ENCODE results near the gene FAAP24. TPM values are rescaled to one million over a fixed set of nuclear protein-coding genes. Genes with fewer than 3 reads are reported as not detected.

The FAAP24 gene
- polyA plus RNA-seq, 1 donor (not counting 4 experiments of a cell fraction or from before 2014, with no cell fraction given), result 3.3 TPM

DNA sequence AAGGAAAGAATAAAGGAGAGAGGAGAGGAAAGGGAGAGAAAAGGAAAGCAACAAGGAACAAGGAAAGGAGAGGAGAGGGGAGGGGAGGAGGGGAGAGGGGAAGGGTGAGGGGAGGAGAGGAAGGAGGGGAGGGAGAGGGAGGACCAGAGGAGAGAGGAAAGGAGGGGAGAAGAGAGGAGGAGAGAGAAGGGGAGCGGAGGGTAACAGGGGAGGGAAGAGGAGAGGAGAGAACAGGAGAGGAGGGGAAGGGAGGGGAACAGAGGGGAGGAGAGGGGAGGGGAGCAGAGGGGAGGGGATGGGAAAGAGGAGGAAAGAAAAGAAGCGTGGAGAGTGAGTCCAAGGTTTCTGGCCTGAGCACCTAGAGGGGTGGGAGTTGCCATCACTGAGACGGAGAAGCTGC lies 26.7 kb downstream of the FAAP24 start:
- Histone ChIP-seq H3K36me3 (ENCODE audit: control insufficient read depth in 2 of 2, extremely low read depth in 1 of 2, insufficient read depth in 2 of 2, low read length in 2 of 2) (peaks cover 0 to 3% of the 10 kb centered on the region in 2 experiments), H3K4me2 (ENCODE audit: control insufficient read depth, extremely low read depth, insufficient read depth, low read depth, low read length) (no peak overlapping the region), H3K79me2 (ENCODE audit: control insufficient read depth, insufficient read depth, low read length) (no peaks in the 10 kb centered on the region), H3K9me1 (ENCODE audit: control insufficient read depth, extremely low read depth, insufficient read depth, low read length) (no peaks in the 10 kb centered on the region), H3K27ac (ENCODE audit: control insufficient read depth, insufficient read depth, low read length) (no peak overlapping the region), H3K4me1 (ENCODE audit: control insufficient read depth, extremely low read depth, insufficient read depth, low read length) (no peaks in the 10 kb centered on the region), H3K4me3 (ENCODE audit: control insufficient read depth in 2 of 3, extremely low read depth in 1 of 3, insufficient read depth in 2 of 3, low read depth in 1 of 3, low read length in 3 of 3) (no peak overlapping the region), H3K9me3 (ENCODE audit: control insufficient read depth, low read depth, low read length) (no peaks in the 10 kb centered on the region), H4K20me1 (ENCODE audit: control insufficient read depth, extremely low read depth, insufficient read depth, low read length) (no peaks in the 10 kb centered on the region), H3K9ac (ENCODE audit: control insufficient read depth, extremely low read depth, insufficient read depth, low read length) (no peak overlapping the region), H3K27me3 (ENCODE audit: control insufficient read depth, extremely low read depth, insufficient read depth, low read length) (no peaks in the 10 kb centered on the region), H2AFZ (ENCODE audit: control insufficient read depth, low read length) (no peak overlapping the region)
- TF ChIP-seq, protein P1, sequence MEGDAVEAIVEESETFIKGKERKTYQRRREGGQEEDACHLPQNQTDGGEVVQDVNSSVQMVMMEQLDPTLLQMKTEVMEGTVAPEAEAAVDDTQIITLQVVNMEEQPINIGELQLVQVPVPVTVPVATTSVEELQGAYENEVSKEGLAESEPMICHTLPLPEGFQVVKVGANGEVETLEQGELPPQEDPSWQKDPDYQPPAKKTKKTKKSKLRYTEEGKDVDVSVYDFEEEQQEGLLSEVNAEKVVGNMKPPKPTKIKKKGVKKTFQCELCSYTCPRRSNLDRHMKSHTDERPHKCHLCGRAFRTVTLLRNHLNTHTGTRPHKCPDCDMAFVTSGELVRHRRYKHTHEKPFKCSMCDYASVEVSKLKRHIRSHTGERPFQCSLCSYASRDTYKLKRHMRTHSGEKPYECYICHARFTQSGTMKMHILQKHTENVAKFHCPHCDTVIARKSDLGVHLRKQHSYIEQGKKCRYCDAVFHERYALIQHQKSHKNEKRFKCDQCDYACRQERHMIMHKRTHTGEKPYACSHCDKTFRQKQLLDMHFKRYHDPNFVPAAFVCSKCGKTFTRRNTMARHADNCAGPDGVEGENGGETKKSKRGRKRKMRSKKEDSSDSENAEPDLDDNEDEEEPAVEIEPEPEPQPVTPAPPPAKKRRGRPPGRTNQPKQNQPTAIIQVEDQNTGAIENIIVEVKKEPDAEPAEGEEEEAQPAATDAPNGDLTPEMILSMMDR (optimal IDR thresholded peaks at IDR 0.05 in 1 of 3, IDR thresholded peaks at IDR 0.05 in 1 of 3, conservative IDR thresholded peaks at IDR 0.05 in 1 of 3; ENCODE audit: extremely low read depth in 1 of 3, insufficient read depth in 2 of 3, low read length in 3 of 3), result no peak
- no peak for TF ChIP-seq EZH2 (IDR thresholded peaks at IDR 0.05; ENCODE audit: low read length)
- DNase-seq (ENCODE audit: low read depth, low spot score) (no peak), FAIRE-seq (no peak)
- dilution Hi-C loops (cut with MboI; ENCODE audit: extremely low pct_ligation_motif_present, low sequenced_read_pairs), result no loop called here

DNA sequence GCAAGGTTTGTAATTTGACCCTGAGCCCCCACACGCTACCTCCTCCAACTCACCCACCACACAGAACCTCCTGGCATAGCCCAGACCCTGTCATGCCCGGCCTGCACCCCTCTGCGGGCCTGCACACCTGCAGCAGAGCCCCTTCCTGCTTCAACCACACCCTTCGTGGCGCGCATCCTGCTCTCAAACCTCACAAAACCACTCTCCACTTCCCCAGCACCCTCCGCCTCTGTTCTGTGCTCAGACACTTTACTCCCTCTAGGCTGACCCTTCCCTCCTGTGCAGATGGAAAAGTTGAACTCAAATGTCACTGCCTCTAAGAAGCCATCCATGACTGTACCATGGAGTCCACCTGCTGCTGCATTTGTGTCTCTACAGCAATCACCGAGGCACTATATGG lies 28.5 kb downstream of the FAAP24 start:
- no peak overlapping the region for H3K9ac ChIP-seq (ENCODE audit: control insufficient read depth, extremely low read depth, insufficient read depth, low read length)
- H3K9me1 ChIP-seq (ENCODE audit: control insufficient read depth, extremely low read depth, insufficient read depth, low read length), result no peaks in the 10 kb centered on the region
- H3K4me2 ChIP-seq (ENCODE audit: control insufficient read depth, extremely low read depth, insufficient read depth, low read depth, low read length), result no peak overlapping the region
- no peaks in the 10 kb centered on the region for H3K79me2 ChIP-seq (ENCODE audit: control insufficient read depth, insufficient read depth, low read length)
- no peaks in the 10 kb centered on the region for H3K27me3 ChIP-seq (ENCODE audit: control insufficient read depth, extremely low read depth, insufficient read depth, low read length)
- H3K4me1 ChIP-seq (ENCODE audit: control insufficient read depth, extremely low read depth, insufficient read depth, low read length), result no peaks in the 10 kb centered on the region
- no peak overlapping the region for H3K27ac ChIP-seq (ENCODE audit: control insufficient read depth, insufficient read depth, low read length)
- TF ChIP-seq, protein P1 (optimal IDR thresholded peaks at IDR 0.05 in 1 of 3, IDR thresholded peaks at IDR 0.05 in 1 of 3, conservative IDR thresholded peaks at IDR 0.05 in 1 of 3; ENCODE audit: extremely low read depth in 1 of 3, insufficient read depth in 2 of 3, low read length in 3 of 3), result no peak
- no peak for TF ChIP-seq EZH2 (IDR thresholded peaks at IDR 0.05; ENCODE audit: low read length)
- H3K36me3 ChIP-seq (ENCODE audit: control insufficient read depth in 2 of 2, extremely low read depth in 1 of 2, insufficient read depth in 2 of 2, low read length in 2 of 2), result peaks cover 0 to 3% of the 10 kb centered on the region in 2 experiments
- dilution Hi-C loops (cut with MboI; ENCODE audit: extremely low pct_ligation_motif_present, low sequenced_read_pairs), result no loop called here
- no peaks in the 10 kb centered on the region for H4K20me1 ChIP-seq (ENCODE audit: control insufficient read depth, extremely low read depth, insufficient read depth, low read length)
- DNase-seq (ENCODE audit: low read depth, low spot score) (no peak), FAIRE-seq (no peak)
- no peak overlapping the region for H3K4me3 ChIP-seq (ENCODE audit: control insufficient read depth in 2 of 3, extremely low read depth in 1 of 3, insufficient read depth in 2 of 3, low read depth in 1 of 3, low read length in 3 of 3)
- no peak overlapping the region for H2AFZ ChIP-seq (ENCODE audit: control insufficient read depth, low read length)
- H3K9me3 ChIP-seq (ENCODE audit: control insufficient read depth, low read depth, low read length), result no peaks in the 10 kb centered on the region
